A673 (cell line): ENCODE results near the gene ANAPC2.

Experiments
- CTCF ChIP-seq: fragments of 300-800, 200-600 bp; sonication (generic); conservative IDR thresholded peaks from 2 replicates; pipeline ENCODE4 v1.5.1; 2017; ENCODE audit warnings: low read depth, mild to moderate bottlenecking, antibody characterized with exemption, low read length, moderate library complexity, mixed read lengths
- EZH2 ChIP-seq: fragments of 200-600 bp; sonication (generic); IDR thresholded peaks from 2 replicates; pipeline ENCODE4 v1.6.1; 2017; ENCODE audit warnings: borderline replicate concordance, low read depth, mild to moderate bottlenecking, mixed read lengths, antibody characterized with exemption, low read length; ENCODE audit not compliant: poor library complexity, severe bottlenecking

GRCh38 chr9:137156567-137157375 is 31.6 kb downstream of the ANAPC2 start:
- TF ChIP-seq CTCF (no peak), EZH2 (no peak)
